NCI-H460 (cell line): Measurements from ENCODE around the gene ASB12. TPM values are rescaled to one million over a fixed set of nuclear protein-coding genes. Genes with fewer than 3 reads are reported as not detected.
A peak's percentile ranks its signal among the peaks of the same experiment; 100 is the strongest.
"Not testable (repeated sequence)": the region's sequence is repeated elsewhere in the genome, so short reads cannot be mapped to it uniquely, and the experiment has no call there.

Source experiments
- DNase-seq: peaks from one replicate; pipeline ENCODE4 v3.0.0-alpha.2; 2016; ENCODE audit warnings: low read depth; ENCODE audit errors: extremely low read depth
- polyA plus RNA-seq: library from polyadenylated mRNA; depleted of rRNA; stranded (reverse); fragments of >200 nt; gene quantifications from 2 replicates; pipeline ENCODE4 v1.2.3, GENCODE V29; 2014; cell fraction: nucleus; rRNA removed
- total RNA-seq: library from RNA; depleted of rRNA; stranded (reverse); fragments of >200 nt; shearing (Covaris generic); gene quantifications from 2 replicates; pipeline ENCODE4 v1.2.3, GENCODE V29; 2014; rRNA removed

ASB12 gene
- 0.07 TPM in 1 of 2 replicates, not detected in the other for total RNA-seq
- not detected in 2 replicates for polyA plus RNA-seq

GRCh38 chrX:64230123-64230970 is at the start of gene ASB12:
ASB12 (minus strand) TSS chrX:64230607; CDS start chrX:64225650, 4,957 bp downstream.
- no peak for DNase-seq

GRCh38 chrX:64265265-64265664 is 34.9 kb upstream of the ASB12 start:
- no peak for DNase-seq

GRCh38 chrX:64229154-64229553 is 1.3 kb downstream of the ASB12 start:
- no peak for DNase-seq

DNA sequence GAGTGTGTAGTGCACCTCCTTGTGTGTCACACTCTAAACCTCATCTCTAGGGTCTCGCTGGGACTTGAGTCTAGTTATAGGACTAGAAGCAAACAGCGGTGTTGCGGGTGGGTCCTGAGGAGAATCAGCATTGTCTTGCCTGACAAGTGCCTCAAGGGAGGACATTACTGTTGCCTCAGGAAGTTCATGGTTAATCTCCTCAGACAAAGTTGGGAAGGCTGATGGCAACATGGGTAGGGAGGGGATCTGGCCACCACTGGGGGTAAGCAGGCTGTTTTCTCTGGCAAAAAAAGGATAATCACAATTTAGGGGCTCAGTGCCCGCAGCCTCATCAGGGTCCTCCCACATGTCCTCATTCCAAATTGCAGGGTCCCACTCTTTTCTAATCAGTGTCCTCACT is 12.4 kb downstream of the ASB12 start:
- no peak for DNase-seq

GRCh38 chrX:64213989-64214388 is 16.4 kb downstream of the ASB12 start:
- DNase-seq: not testable (repeated sequence)

DNA sequence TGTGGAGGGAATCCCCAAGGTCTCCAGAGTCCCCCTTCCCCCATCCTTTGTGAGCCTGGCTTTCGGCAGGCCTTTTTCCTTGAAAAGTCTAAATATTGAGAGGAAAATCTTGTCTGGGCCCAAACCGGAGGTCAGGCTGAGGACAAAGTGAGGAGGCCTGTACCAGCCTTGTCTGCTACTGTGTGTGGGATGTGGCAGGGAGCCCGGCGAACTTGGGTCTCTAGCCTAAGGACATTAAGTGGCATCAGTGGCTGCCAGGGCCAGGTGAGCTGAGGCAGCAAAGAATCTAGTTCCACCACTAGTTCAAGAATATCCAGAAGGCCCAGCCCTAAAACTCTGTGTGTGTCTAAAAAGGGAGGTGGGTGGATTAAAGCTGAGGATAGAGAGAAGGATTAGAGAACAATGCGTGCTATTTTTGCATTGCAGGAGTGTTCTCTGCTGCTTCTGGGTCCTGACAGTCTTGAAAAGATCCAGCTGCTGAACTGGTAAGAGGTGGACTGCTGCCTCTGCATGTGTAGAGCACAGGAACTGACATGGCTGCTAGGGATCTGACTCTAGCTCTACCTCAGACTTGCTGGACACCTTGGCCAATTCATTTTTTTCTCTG is 23.7 kb downstream of the ASB12 start:
- DNase-seq: no peak

DNA sequence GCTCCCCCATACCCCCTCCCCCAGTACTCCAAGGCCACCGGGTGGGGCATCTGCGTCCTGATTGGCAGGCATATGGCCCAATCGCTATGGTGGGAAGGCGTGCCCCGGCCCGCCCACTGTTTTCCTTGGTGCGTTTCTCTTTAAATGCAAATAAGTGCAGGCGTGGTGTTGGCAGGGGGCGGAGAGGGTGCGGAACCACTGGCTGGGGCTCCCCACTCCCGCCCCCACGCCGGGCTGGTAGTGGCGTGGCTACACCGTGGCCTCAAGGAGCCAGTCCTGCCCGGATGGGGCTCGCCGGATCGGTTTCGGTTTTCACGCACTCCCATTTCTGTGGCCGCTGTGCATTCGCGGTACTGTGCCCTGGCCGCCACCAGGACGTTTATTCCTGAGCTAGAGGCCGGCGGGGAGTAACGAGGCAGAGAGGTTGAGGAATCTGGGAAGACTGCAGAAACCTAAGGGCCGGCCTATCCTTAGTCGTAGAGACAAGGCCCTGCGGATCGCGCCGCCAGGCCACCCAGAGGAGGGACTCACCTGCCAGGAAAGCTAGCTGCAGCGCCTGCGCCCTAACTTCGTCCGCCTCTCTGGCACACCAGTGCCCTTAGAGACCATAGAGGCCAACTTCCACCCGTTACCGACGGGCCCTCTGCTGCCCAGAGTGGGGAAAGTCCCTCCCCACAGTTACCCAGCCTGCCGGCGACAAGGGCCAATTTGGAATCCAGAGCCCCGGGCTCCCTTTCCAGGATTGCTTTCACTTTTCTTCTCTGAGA is 24.5 kb downstream of the ASB12 start:
- peak; percentile 90 for DNase-seq

GRCh38 chrX:64205441-64205734 is 25.0 kb downstream of the ASB12 start, which contains the start of gene AMER1:
AMER1 (minus strand) TSS chrX:64205708; CDS start chrX:64193286, 12,422 bp downstream.
- no peak for DNase-seq

GRCh38 chrX:64204701-64205440 is 25.5 kb downstream of the ASB12 start:
- peak; percentile 4 for DNase-seq

- no peak for DNase-seq
These were observed 26.2 kb downstream of the ASB12 start for GRCh38 chrX:64204252-64204651.

DNA sequence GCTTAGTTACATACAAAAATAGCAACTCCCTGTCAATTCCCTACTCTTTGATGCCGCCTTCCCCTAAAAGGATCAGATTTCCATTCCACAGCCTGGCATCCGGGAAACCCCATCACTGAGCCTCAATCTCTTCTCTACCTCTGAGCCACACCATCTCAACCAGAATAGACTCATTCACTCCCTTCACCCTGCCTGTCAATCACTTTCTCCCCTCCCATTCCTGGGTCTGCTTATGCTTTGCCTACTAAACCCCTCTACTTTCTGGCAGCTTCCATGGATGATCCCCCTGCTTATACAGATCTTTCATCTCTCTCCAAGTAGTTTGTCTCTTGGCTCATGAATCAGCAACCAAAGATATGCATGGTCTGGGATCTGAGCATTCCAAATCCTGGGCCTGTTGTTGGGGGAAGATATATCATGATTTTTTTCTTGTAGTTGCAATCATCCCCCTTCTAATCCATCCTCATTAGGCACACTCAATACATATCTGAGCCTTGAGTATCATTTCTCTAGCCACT is 27.5 kb downstream of the ASB12 start:
- no peak for DNase-seq

DNA sequence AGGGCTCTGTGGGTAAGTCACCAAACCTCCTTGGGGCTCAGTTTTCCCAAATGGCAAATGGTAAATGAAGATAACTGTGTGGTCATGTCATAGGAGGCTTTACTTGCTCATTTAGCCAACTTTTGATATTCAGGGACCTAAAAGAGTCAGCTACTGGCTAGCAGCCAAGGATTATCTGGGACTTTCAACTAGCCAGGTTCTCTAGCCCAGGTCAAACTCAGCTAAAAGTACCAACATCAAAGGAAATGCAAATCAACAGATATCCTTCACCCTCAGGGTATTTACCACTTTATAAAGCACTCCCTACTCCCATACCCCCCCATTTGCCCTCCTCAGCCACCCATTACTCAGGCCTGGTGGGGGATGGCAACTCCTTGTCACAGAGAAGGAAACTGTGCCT is 32.4 kb downstream of the ASB12 start:
- no peak for DNase-seq

GRCh38 chrX:64196606-64197005 is 33.8 kb downstream of the ASB12 start:
- DNase-seq: no peak

DNA sequence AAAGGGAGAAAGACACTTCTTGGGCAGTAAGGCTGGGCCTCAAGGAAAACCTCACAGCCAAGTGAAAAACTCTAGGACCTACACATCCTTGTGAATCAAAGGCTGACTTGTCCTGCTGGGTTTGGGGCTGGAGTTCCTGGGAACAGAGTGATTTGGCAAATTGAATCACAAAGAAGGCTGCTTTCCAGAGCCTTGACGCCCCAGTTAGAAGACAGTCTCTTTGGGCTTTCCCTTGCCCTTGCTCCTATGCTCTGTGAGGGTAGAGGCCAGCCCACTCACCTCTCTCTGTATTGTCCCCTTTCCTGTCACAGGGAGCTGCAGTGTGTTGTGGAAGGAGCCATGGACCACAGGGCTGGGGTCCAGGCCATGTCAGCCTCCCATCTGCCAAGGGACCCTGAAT is 34.5 kb downstream of the ASB12 start:
- no peak for DNase-seq

GRCh38 chrX:64192673-64193072 is 37.7 kb downstream of the ASB12 start:
- DNase-seq: no peak

- DNase-seq: no peak
These were observed 38.4 kb downstream of the ASB12 start for GRCh38 chrX:64192040-64192439.

- DNase-seq: no peak
These were observed 39.0 kb downstream of the ASB12 start for GRCh38 chrX:64191281-64192010.

GRCh38 chrX:64190136-64190740 is 40.2 kb downstream of the ASB12 start:
- DNase-seq: no peak

DNA sequence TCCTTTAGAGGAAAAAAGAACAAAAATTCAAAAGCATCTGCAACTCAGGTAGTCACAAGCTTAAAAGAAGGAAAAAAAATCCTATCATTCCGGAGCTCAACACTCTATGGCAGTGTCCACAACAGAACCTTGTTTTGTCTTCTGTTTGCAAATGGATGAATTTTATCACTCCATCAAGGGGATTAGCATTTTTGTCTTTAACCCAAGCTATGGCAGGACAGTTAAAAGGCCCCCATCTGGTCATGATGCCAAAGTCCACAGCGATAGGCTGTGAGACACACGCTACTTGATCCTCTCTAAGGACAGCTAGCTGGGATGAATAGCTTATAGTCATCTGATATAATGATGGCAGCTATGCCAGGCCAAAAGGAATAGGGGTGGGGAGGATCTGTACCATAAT is 41.5 kb downstream of the ASB12 start:
- DNase-seq: no peak
